Measurements from ENCODE around the gene ABCG8.

GRCh38 chr2:43837033-43837432, 1.7 kb upstream of the ABCG8 start:
- no peak for TF ChIP-seq CTCF (IDR thresholded peaks at IDR 0.05)
- no peak for TF ChIP-seq POLR2AphosphoS5 (IDR thresholded peaks at IDR 0.05)
- TF ChIP-seq POLR2A (IDR thresholded peaks at IDR 0.05): no peak
- TF ChIP-seq EP300 (IDR thresholded peaks at IDR 0.05): no peak

Measured in stomach (tissue), 4 donors.